C4-2B (cell line): ENCODE data around the gene UVSSA.

Experiments
- H3K27ac ChIP-seq: fragments of 450-650 bp; 2 replicates; pipeline ENCODE4 v1.5.1; 2017
- ZFX ChIP-seq: fragments of 450-650 bp; IDR thresholded peaks from 2 replicates; pipeline ENCODE4 v1.6.1; 2017
- TF ChIP-seq, protein P1 (sequence below): fragments of 450-650 bp; conservative IDR thresholded peaks from 2 replicates; pipeline ENCODE4 v1.5.1; 2017; ENCODE audit warnings: mild to moderate bottlenecking

The UVSSA gene

DNA sequence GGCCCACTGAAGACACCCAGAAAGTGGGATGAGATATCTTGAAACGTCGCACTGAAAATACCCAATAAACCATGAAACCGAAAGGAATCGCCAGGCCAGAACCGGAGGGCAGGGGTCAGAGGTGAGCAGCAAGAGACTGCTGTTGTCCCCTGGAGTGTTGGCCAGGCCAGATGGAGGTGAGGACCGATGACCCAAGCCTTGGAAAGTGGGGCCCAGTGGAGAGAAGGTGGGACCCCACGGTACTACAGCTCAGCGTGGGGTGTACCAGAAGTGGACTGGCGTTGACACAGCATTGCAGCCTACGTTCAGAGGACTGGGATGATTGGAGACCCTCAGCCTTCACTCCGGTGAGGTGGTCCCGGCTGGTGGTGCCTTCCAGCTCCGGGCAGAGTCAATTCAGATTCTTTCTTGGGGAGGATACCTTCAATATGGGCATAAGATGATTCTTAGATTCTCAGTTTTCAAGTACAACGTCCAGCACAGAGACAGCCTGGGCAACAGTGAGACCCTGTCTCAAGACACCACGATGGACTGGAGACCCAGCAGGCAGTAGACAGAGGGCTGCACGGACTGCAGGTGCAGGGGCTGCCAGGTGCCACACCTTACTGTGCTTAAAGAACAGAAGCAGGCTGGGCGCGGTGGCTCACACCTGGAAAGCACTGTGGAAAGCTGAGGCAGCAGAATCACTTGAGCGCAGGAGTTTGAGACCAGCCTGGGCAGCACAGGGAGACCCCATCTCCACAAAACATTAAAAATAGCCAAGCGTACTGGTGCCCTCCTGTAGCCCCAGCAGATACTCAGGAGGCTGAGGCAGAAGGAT lies 34.0 kb upstream of the UVSSA start:
- no peak for TF ChIP-seq ZFX
- TF ChIP-seq, protein P1, sequence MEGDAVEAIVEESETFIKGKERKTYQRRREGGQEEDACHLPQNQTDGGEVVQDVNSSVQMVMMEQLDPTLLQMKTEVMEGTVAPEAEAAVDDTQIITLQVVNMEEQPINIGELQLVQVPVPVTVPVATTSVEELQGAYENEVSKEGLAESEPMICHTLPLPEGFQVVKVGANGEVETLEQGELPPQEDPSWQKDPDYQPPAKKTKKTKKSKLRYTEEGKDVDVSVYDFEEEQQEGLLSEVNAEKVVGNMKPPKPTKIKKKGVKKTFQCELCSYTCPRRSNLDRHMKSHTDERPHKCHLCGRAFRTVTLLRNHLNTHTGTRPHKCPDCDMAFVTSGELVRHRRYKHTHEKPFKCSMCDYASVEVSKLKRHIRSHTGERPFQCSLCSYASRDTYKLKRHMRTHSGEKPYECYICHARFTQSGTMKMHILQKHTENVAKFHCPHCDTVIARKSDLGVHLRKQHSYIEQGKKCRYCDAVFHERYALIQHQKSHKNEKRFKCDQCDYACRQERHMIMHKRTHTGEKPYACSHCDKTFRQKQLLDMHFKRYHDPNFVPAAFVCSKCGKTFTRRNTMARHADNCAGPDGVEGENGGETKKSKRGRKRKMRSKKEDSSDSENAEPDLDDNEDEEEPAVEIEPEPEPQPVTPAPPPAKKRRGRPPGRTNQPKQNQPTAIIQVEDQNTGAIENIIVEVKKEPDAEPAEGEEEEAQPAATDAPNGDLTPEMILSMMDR, result no peak
- H3K27ac ChIP-seq, result no peak overlapping the region

DNA sequence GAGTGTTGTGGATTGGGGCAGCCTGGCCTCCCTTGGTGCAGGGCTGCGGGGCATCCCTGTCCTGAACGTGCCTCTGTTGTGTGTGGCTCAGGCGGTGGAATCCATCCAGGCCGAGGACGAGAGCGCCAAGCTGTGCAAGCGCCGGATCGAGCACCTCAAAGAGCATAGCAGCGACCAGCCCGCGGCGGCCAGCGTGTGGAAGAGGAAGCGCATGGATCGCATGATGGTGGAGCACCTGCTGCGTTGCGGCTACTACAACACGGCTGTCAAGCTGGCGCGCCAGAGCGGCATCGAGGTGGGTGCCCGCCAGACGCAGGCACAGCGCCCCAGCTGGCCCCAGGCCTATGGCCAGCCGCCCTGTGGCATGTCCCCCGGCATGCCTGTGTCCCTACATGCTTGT lies 31.7 kb upstream of the UVSSA start:
- no peak overlapping the region for H3K27ac ChIP-seq
- TF ChIP-seq, protein P1, result no peak
- no peak for TF ChIP-seq ZFX

DNA sequence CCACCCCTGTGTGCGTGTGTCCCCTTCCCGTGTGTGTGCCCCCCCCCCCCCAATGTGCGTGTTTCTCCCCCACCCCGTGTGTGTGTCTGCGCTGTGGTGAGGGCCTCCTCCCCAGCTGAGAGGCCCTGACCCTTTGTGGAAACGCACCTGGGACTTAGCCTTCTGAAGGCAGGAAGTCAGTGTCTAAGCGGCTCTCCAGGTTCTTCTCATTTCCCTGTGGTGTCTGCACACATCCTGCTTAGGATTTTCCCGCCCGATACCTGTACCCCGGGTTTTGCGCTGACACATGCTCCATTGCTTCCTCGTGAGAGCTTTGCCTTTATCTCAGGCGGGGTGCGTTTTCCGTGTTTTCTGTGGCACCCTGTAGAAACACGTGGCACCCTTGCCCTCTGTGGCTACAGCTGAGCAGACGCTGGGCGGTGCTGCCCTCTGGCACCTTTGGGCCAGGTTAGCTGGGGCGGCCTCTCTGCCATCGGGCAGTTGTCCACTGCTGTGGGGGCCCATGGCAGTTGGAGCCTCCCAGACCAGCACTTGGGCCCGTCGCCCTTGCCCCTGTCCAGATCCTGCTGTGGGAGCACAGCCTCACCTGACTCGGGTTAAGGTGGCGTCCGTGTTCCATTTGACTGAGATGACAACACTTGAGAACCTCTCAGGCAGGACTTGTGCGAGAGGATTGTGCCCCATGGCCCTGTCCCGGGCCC lies 31.0 kb upstream of the UVSSA start:
- no peak overlapping the region for H3K27ac ChIP-seq
- TF ChIP-seq, protein P1, result no peak
- no peak for TF ChIP-seq ZFX

DNA sequence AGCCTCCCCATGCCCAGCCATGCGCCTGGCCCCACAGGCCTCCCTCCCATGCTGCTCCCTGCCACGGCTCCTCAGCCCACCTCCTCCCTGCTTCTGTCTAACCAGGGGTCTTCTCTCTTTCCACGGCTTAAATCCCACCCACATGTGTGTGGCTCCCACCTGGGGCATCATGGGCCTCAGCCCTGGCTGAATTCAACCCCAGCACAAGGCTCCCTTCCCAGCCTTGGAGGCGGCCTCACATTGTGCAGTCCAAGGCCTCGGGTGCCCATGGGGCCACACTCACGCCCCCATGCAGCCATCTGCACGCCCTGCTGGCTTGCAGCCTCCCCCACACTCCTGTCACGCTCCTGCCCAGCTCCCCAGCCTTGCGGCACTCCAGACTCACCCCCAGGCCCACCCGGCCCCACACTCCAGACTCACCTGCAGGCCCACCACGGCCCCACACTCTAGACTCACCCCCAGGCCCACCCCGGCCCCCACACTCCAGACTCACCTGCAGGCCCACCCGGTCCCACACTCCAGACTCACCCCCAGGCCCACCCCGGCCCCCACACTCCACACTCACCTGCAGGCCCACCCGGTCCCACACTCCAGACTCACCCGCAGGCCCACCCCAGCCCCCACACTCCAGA lies 30.4 kb upstream of the UVSSA start:
- no peak overlapping the region for H3K27ac ChIP-seq
- TF ChIP-seq ZFX, result no peak
- TF ChIP-seq, protein P1, result no peak

DNA sequence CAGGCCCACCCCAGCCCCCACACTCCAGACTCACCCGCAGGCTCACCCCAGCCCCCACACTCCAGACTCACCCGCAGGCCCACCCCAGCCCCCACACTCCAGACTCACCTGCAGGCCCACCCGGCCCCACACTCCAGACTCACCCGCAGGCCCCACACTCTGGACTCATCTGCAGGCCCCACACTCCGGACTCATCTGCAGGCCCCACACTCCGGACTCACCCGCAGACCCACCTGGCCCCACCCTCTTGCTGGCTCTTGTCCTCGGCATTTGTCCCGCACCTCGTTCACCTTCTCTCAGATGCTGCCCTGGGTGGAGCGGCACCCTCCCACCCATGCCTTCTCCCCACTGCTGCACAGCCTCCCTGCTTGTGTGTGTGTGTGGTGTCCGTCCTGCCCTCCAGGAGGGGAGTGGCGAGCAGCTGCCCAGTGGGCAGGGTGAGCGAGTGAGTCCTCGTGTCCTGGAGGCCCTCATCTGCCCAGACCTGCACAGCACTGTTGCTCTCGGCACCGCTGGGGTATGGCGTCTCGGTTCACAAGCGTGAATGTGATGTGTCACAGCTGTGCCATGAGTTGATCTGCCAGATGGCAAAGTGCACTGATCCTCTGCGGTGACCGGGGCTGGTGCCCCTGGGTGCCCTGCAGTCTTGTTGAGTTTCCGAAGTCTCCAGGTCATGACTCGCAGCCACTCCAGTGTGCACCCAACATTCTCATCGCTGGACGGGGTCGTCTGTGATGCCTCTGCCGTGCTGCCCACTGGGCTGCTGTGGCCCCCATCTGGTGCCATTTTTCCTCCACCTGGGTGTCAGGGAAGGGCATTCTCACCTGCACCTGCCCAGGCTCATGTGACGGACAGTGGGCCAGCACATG lies 29.6 kb upstream of the UVSSA start:
- TF ChIP-seq, protein P1, result no peak
- no peak for TF ChIP-seq ZFX
- no peak overlapping the region for H3K27ac ChIP-seq

DNA sequence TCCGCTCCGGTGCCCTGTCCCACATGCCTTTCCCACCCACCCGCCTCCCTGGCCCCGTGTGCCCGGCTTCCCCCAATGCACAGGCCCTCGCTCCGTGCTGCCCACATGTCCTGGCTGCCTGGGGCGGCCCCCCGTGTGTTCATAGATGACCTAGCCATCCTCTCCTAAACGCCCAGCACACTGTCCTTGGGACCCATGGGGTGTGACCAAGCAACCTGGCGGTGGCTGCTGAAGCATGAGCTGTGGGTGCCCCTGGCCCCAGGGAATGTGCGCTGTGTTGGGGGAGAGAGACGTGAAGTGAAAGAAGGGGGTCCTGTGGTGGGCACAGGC lies 29.0 kb upstream of the UVSSA start:
- TF ChIP-seq ZFX, result no peak
- TF ChIP-seq, protein P1, result no peak
- H3K27ac ChIP-seq, result no peak overlapping the region
